H1 (cell line): ENCODE measurements around the gene SLC6A7. TPM values are rescaled to one million over a fixed set of nuclear protein-coding genes. Genes with fewer than 3 reads are reported as not detected.

Source experiments
- CTBP2 ChIP-seq: IDR thresholded peaks from 2 replicates; pipeline ENCODE4 v1.7.0; 2011; ENCODE audit warnings: borderline replicate concordance, mild to moderate bottlenecking, moderate library complexity, mixed read lengths, low read length; ENCODE audit not compliant: insufficient read depth, insufficient read length
- RAD21 ChIP-seq, 2 experiments: IDR thresholded peaks in 1 of 2; conservative IDR thresholded peaks in 1 of 2; 2 replicates each; pipeline ENCODE4 v1.6.1; 2011; ENCODE audit warnings: low read depth in 2 of 2, low read length in 2 of 2, improper control_type of control experiment in 1 of 2, inconsistent platforms in 1 of 2, mild to moderate bottlenecking in 1 of 2, moderate library complexity in 1 of 2
- polyA plus RNA-seq, 7 experiments: library from polyadenylated mRNA; depleted of rRNA in 3 of 7; stranded (reverse) in 5 of 7; unstranded in 2 of 7; fragments of >200 nt in 5 of 7; fragments of 200-250 nt in 2 of 7; gene quantifications; 1 replicate in 5 of 7; 2 replicates in 1 of 7; 4 replicates in 1 of 7; pipeline versions ENCODE4 v1.2.1 to v1.2.3, GENCODE V29; 2011 to 2013; ENCODE audit warnings: missing spikeins in 2 of 7, mixed read lengths in 2 of 7
- total RNA-seq: library from RNA; stranded (reverse); fragmentation: NEBNext Ultra II Directional; extraction: Animal tissue kit (Norgen Biotek cat#: 25700); gene quantifications from 2 replicates; pipeline ENCODE4 v1.2.1, GENCODE V29; 2021

SLC6A7 gene
- total and polyA plus RNA-seq, 2 of the 8 experiments (the other 6 are each of a cell fraction or from before 2014, with no cell fraction given): 0.07 to 0.12 TPM

GRCh38 chr5:150166037-150166649 is 23.7 kb upstream of the SLC6A7 start (continued):
- TF ChIP-seq RAD21 (IDR thresholded peaks at IDR 0.05 in 1 of 2, conservative IDR thresholded peaks at IDR 0.05 in 1 of 2; ENCODE audit: low read depth in 2 of 2, low read length in 2 of 2) (no peak), CTBP2 (no peak)
